Thymus (tissue), 11 donors: ENCODE data around the gene GPATCH8. TPM values are rescaled to one million over a fixed set of nuclear protein-coding genes. Genes with fewer than 3 reads are reported as not detected.

ENCODE experiments used
- DNase-seq, 9 donors: peaks; one replicate each; pipeline ENCODE4 v3.0.0-alpha.2; 2013; ENCODE audit warnings: low spot score in 9 of 9, low read depth in 6 of 9, missing footprints in 1 of 9
- H3K27ac ChIP-seq, 2 donors: one replicate each; pipeline ENCODE4 v1.5.1; 2013; ENCODE audit warnings: control low read depth in 1 of 2, low read depth in 1 of 2, low read length in 1 of 2, mild to moderate bottlenecking in 1 of 2, moderate library complexity in 1 of 2
- H3K27me3 ChIP-seq, 2 donors: one replicate each; pipeline ENCODE4 v1.5.1; 2013; ENCODE audit warnings: low read length in 1 of 2; ENCODE audit not compliant: control insufficient read depth in 2 of 2, insufficient read depth in 1 of 2
- H3K36me3 ChIP-seq, 2 donors: one replicate each; pipeline ENCODE4 v1.5.1; 2013; ENCODE audit warnings: low read length in 1 of 2, mild to moderate bottlenecking in 1 of 2, moderate library complexity in 1 of 2; ENCODE audit not compliant: control insufficient read depth in 2 of 2, insufficient read depth in 2 of 2
- H3K4me1 ChIP-seq, 2 donors: one replicate each; pipeline ENCODE4 v1.5.1; 2013; ENCODE audit warnings: low read length in 2 of 2; ENCODE audit not compliant: control insufficient read depth in 2 of 2, insufficient read depth in 2 of 2
- H3K4me3 ChIP-seq, 2 donors: one replicate each; pipeline ENCODE4 v1.5.1; 2013; ENCODE audit warnings: low read length in 2 of 2, control low read depth in 1 of 2, mild to moderate bottlenecking in 1 of 2
- H3K9me3 ChIP-seq, 2 donors: one replicate each; pipeline ENCODE4 v1.5.1; 2013; ENCODE audit warnings: low read length in 1 of 2, mild to moderate bottlenecking in 1 of 2; ENCODE audit not compliant: control insufficient read depth in 2 of 2, insufficient read depth in 1 of 2
- WGBS: extraction: QIAGEN DNeasy Blood & Tissue Kit; methylation state at CpG from one replicate; pipeline ENCODE4 v1.1.7; 2013; 5-methylcytosine and 5-hydroxymethylcytosine counted together
- polyA plus RNA-seq: library from polyadenylated mRNA; stranded (reverse); fragments of 200-250 nt; gene quantifications from one replicate; pipeline ENCODE4 v1.2.3, GENCODE V29; 2013
- total RNA-seq: library from RNA; stranded (reverse); fragments of 120-200 nt; gene quantifications from one replicate; pipeline ENCODE4 v1.2.4, GENCODE V29; 2013
- donor health status: healthy.

Gene GPATCH8
- total and polyA plus RNA-seq, 2 donors, result 11.1 to 12.7 TPM

GRCh38 chr17:44359458-44360143, 143.6 kb downstream of the GPATCH8 start:
- no peak overlapping the region for H3K27ac ChIP-seq
- peaks cover 5 to 29% of the 10 kb centered on the region in 2 donors for H3K4me1 ChIP-seq
- DNase-seq, result no peak
- no peaks in the 10 kb centered on the region for H3K36me3 ChIP-seq
- H3K27me3 ChIP-seq, result peaks cover 25 to 66% of the 10 kb centered on the region in 2 donors
- H3K9me3 ChIP-seq, result no peaks in the 10 kb centered on the region
- H3K4me3 ChIP-seq, result no peak overlapping the region
- WGBS, result 95% methylated on average over 14 of the region's 14 CpGs

GRCh38 chr17:44359006-44359405, 144.2 kb downstream of the GPATCH8 start:
- peak in 2 of 9 donors; percentile 49 to 64 for DNase-seq
- 24% methylated on average over 6 of the region's 6 CpGs for WGBS
- H3K27me3 ChIP-seq, result peaks cover 31 to 66% of the 10 kb centered on the region in 2 donors
- no peak overlapping the region for H3K27ac ChIP-seq
- no peak overlapping the region for H3K4me3 ChIP-seq
- no peaks in the 10 kb centered on the region for H3K9me3 ChIP-seq
- H3K36me3 ChIP-seq, result no peaks in the 10 kb centered on the region
- peaks cover 5 to 28% of the 10 kb centered on the region in 2 donors for H3K4me1 ChIP-seq

GRCh38 chr17:44358066-44358465, 145.1 kb downstream of the GPATCH8 start:
- H3K4me3 ChIP-seq, result no peak overlapping the region
- peaks cover 36 to 69% of the 10 kb centered on the region in 2 donors for H3K27me3 ChIP-seq
- no peak overlapping the region for H3K27ac ChIP-seq
- DNase-seq, result no peak
- 98% methylated on average over 9 of the region's 9 CpGs for WGBS
- H3K9me3 ChIP-seq, result no peaks in the 10 kb centered on the region
- H3K4me1 ChIP-seq, result peaks cover 4 to 24% of the 10 kb centered on the region in 2 donors
- H3K36me3 ChIP-seq, result no peaks in the 10 kb centered on the region

- Histone ChIP-seq H3K9me3 (no peaks in the 10 kb centered on the region), H3K27ac (no peak overlapping the region), H3K4me1 (peaks cover 4 to 15% of the 10 kb centered on the region in 2 donors), H3K36me3 (peaks cover 10 to 12% of the 10 kb centered on the region in 2 donors), H3K4me3 (no peak overlapping the region), H3K27me3 (peaks cover 24 to 62% of the 10 kb centered on the region in 2 donors)
- no peak for DNase-seq
- 96% methylated on average over 11 of the region's 11 CpGs for whole genome bisulfite sequencing
Observed at GRCh38 chr17:44356241-44356640, 147.0 kb downstream of the GPATCH8 start.

- H3K4me3 ChIP-seq, result no peak overlapping the region
- WGBS, result 91% methylated on average over 17 of the region's 17 CpGs
- no peak for DNase-seq
Observed at GRCh38 chr17:44355642-44356099, 147.5 kb downstream of the GPATCH8 start.

GRCh38 chr17:44354582-44355561, 148.3 kb downstream of the GPATCH8 start:
- H3K36me3 ChIP-seq, result peaks cover 12 to 15% of the 10 kb centered on the region in 2 donors
- H3K27ac ChIP-seq, result no peak overlapping the region
- peaks cover 24 to 49% of the 10 kb centered on the region in 2 donors for H3K27me3 ChIP-seq
- peak overlapping the region in 1 of 2 donors; percentile 56 for H3K4me3 ChIP-seq
- DNase-seq, result peak in 6 of 9 donors; percentile 34 to 77 (median 62)
- H3K4me1 ChIP-seq, result peaks cover 4 to 8% of the 10 kb centered on the region in 2 donors
- WGBS, result 48% methylated on average over 77 of the region's 77 CpGs
- H3K9me3 ChIP-seq, result no peaks in the 10 kb centered on the region

More at GRCh38 chr17:44355642-44356099, 147.5 kb downstream of the GPATCH8 start:
- H3K36me3 ChIP-seq, result peaks cover 10 to 12% of the 10 kb centered on the region in 2 donors
- peaks cover 24 to 56% of the 10 kb centered on the region in 2 donors for H3K27me3 ChIP-seq
- peaks cover 4 to 10% of the 10 kb centered on the region in 2 donors for H3K4me1 ChIP-seq
- no peak overlapping the region for H3K27ac ChIP-seq
- no peaks in the 10 kb centered on the region for H3K9me3 ChIP-seq

GRCh38 chr17:44353672-44354331, 149.4 kb downstream of the GPATCH8 start:
- H3K9me3 ChIP-seq, result no peaks in the 10 kb centered on the region
- 20% methylated on average over 98 of the region's 98 CpGs for WGBS
- DNase-seq, result no peak
- H3K4me3 ChIP-seq, result peak overlapping the region in 1 of 2 donors; percentile 56
- H3K36me3 ChIP-seq, result peaks cover 12 to 19% of the 10 kb centered on the region in 2 donors
- H3K27ac ChIP-seq, result no peak overlapping the region
- peaks cover 24 to 46% of the 10 kb centered on the region in 2 donors for H3K27me3 ChIP-seq
- H3K4me1 ChIP-seq, result peaks cover 4 to 11% of the 10 kb centered on the region in 2 donors

GRCh38 chr17:44352828-44353671, 150.2 kb downstream of the GPATCH8 start:
- no peak for DNase-seq
- Histone ChIP-seq H3K27ac (no peak overlapping the region), H3K9me3 (no peaks in the 10 kb centered on the region), H3K27me3 (peaks cover 24 to 44% of the 10 kb centered on the region in 2 donors), H3K36me3 (peaks cover 12 to 19% of the 10 kb centered on the region in 2 donors), H3K4me3 (peak overlapping the region in 1 of 2 donors; percentile 56), H3K4me1 (peaks cover 4 to 10% of the 10 kb centered on the region in 2 donors)
- WGBS, result 60% methylated on average over 22 of the region's 22 CpGs
